Neural progenitor cell (in vitro differentiated cells): ENCODE measurements around the gene TBCCD1. TPM values are rescaled to one million over a fixed set of nuclear protein-coding genes. Genes with fewer than 3 reads are reported as not detected.
"Not testable (repeated sequence)": the region's sequence is repeated elsewhere in the genome, so short reads cannot be mapped to it uniquely, and the experiment has no call there.

Experiments used
- DNase-seq: peaks from one replicate; pipeline ENCODE4 v3.0.0-alpha.2; 2016; ENCODE audit warnings: low spot score
- H2AFZ ChIP-seq: fragments of 200-600 bp; sonication (generic); replicated peaks from 2 replicates; pipeline ENCODE4 v1.6.1; 2016; ENCODE audit warnings: antibody characterized with exemption
- H3F3A ChIP-seq: fragments of 200-600 bp; sonication (generic); 2 replicates; pipeline ENCODE4 v1.6.1; 2016; ENCODE audit warnings: antibody characterized with exemption, low read depth
- H3K27ac ChIP-seq: fragments of 200-600 bp; sonication (generic); 2 replicates; pipeline ENCODE4 v1.5.1; 2016; ENCODE audit warnings: mild to moderate bottlenecking
- H3K27me3 ChIP-seq: fragments of 200-600 bp; sonication (generic); 2 replicates; pipeline ENCODE4 v1.6.1; 2016; ENCODE audit warnings: mild to moderate bottlenecking, moderate library complexity
- H3K36me3 ChIP-seq: fragments of 200-600 bp; sonication (generic); 2 replicates; pipeline ENCODE4 v1.5.1; 2016
- H3K4me1 ChIP-seq: fragments of 200-600 bp; sonication (generic); 2 replicates; pipeline ENCODE4 v1.6.1; 2016; ENCODE audit warnings: mixed run types
- H3K4me2 ChIP-seq: fragments of 200-600 bp; sonication (generic); 2 replicates; pipeline ENCODE4 v1.6.1; 2016
- H3K4me3 ChIP-seq: fragments of 200-600 bp; sonication (generic); 2 replicates; pipeline ENCODE4 v1.5.1; 2016
- H3K79me2 ChIP-seq: fragments of 200-600 bp; sonication (generic); 2 replicates; pipeline ENCODE4 v1.6.1; 2016; ENCODE audit warnings: low read depth
- H3K9ac ChIP-seq: fragments of 200-600 bp; sonication (generic); 2 replicates; pipeline ENCODE4 v1.6.1; 2016
- H3K9me3 ChIP-seq: fragments of 200-600 bp; sonication (generic); 2 replicates; pipeline ENCODE4 v1.5.1; 2016; ENCODE audit warnings: low read depth
- H4K20me1 ChIP-seq: fragments of 200-600 bp; sonication (generic); 2 replicates; pipeline ENCODE4 v1.6.1; 2016; ENCODE audit warnings: low read depth
- H3K27ac Mint-ChIP-seq: 3 replicates; pipeline ENCODE4 v1.8.0; 2021; ENCODE audit warnings: mixed read lengths
- H3K27me3 Mint-ChIP-seq: 2 replicates; pipeline ENCODE4 v1.8.0; 2022; ENCODE audit warnings: low read depth, mild to moderate bottlenecking, inconsistent platforms, moderate library complexity, mixed read lengths; ENCODE audit not compliant: insufficient read depth
- H3K36me3 Mint-ChIP-seq: 3 replicates; pipeline ENCODE4 v1.8.0; 2021; ENCODE audit warnings: mixed read lengths
- H3K4me1 Mint-ChIP-seq: 3 replicates; pipeline ENCODE4 v1.8.0; 2021; ENCODE audit warnings: mixed read lengths
- H3K4me3 Mint-ChIP-seq: 3 replicates; pipeline ENCODE4 v1.8.0; 2021; ENCODE audit warnings: mild to moderate bottlenecking, moderate library complexity, mixed read lengths
- H3K9me3 Mint-ChIP-seq: 3 replicates; pipeline ENCODE4 v1.8.0; 2020; ENCODE audit warnings: mixed read lengths
- CTCF ChIP-seq: fragments of 200-600 bp; sonication (generic); IDR thresholded peaks from 2 replicates; pipeline ENCODE4 v1.5.1; 2017; ENCODE audit warnings: antibody characterized with exemption, mild to moderate bottlenecking
- EZH2 ChIP-seq: fragments of 200-600 bp; sonication (generic); IDR thresholded peaks from 2 replicates; pipeline ENCODE4 v1.6.1; 2017; ENCODE audit warnings: antibody characterized with exemption, mild to moderate bottlenecking, moderate library complexity
- EZH2phosphoT487 ChIP-seq: fragments of 200-600 bp; sonication (generic); IDR thresholded peaks from 2 replicates; pipeline ENCODE4 v1.6.1; 2017; ENCODE audit warnings: antibody characterized with exemption
- total RNA-seq: library from RNA; depleted of rRNA; stranded (reverse); fragments of >200 nt; gene quantifications from 2 replicates; pipeline ENCODE4 v1.2.3, GENCODE V29; 2015; ENCODE audit warnings: low replicate concordance

The TBCCD1 gene
- total RNA-seq, 1 donor from 2014 or later = 21.1 TPM

- no peak for TF ChIP-seq EZH2phosphoT487
- TF ChIP-seq EZH2 = no peak
- TF ChIP-seq CTCF = no peak
- Histone ChIP-seq H3K27me3 (no peaks in the 10 kb centered on the region), H3K79me2 (no peaks in the 10 kb centered on the region), H3F3A (peaks cover 16% of the 10 kb centered on the region), H3K4me2 (no peak overlapping the region), H3K4me1 (peaks cover 30% of the 10 kb centered on the region), H3K27ac (no peak overlapping the region), H3K9ac (no peak overlapping the region), H4K20me1 (no peaks in the 10 kb centered on the region), H3K4me3 (no peak overlapping the region), H2AFZ (no peak overlapping the region), H3K36me3 (no peaks in the 10 kb centered on the region), H3K9me3 (no peaks in the 10 kb centered on the region)
- Mint-ChIP-seq H3K36me3 (no peaks in the 10 kb centered on the region), H3K4me1 (peaks cover 60% of the 10 kb centered on the region), H3K27me3 (peaks cover 19% of the 10 kb centered on the region), H3K9me3 (peaks cover 4% of the 10 kb centered on the region), H3K4me3 (no peak overlapping the region), H3K27ac (no peak overlapping the region)
- no peak for DNase-seq
Observed at GRCh38 chr3:186506191-186506739, 60.9 kb downstream of the TBCCD1 start.

GRCh38 chr3:186502966-186503712 is 64.0 kb downstream of the TBCCD1 start:
- H3K36me3 Mint-ChIP-seq = peaks cover 2% of the 10 kb centered on the region
- H3K27me3 Mint-ChIP-seq = peaks cover 22% of the 10 kb centered on the region
- no peak for TF ChIP-seq CTCF
- TF ChIP-seq EZH2 = no peak
- no peak for TF ChIP-seq EZH2phosphoT487
- no peak for DNase-seq
- Histone ChIP-seq H3K9ac (no peak overlapping the region), H4K20me1 (no peaks in the 10 kb centered on the region), H3F3A (peaks cover 16% of the 10 kb centered on the region), H2AFZ (peak overlapping the region; percentile 96), H3K4me1 (peaks cover 26% of the 10 kb centered on the region), H3K79me2 (no peaks in the 10 kb centered on the region), H3K9me3 (no peaks in the 10 kb centered on the region), H3K27me3 (no peaks in the 10 kb centered on the region), H3K36me3 (no peaks in the 10 kb centered on the region), H3K27ac (no peak overlapping the region), H3K4me3 (no peak overlapping the region), H3K4me2 (peak overlapping the region; percentile 47)
- peak overlapping the region; percentile 40 for H3K27ac Mint-ChIP-seq
- H3K4me3 Mint-ChIP-seq = no peak overlapping the region
- H3K4me1 Mint-ChIP-seq = peaks cover 36% of the 10 kb centered on the region
- peaks cover 34% of the 10 kb centered on the region for H3K9me3 Mint-ChIP-seq

- Histone ChIP-seq H3K4me2 (peak overlapping the region; percentile 47), H3K27ac (no peak overlapping the region), H3K4me1 (peaks cover 26% of the 10 kb centered on the region), H2AFZ (peak overlapping the region; percentile 96), H3K27me3 (no peaks in the 10 kb centered on the region), H3K9me3 (no peaks in the 10 kb centered on the region), H3K79me2 (no peaks in the 10 kb centered on the region), H4K20me1 (no peaks in the 10 kb centered on the region), H3K9ac (no peak overlapping the region), H3K4me3 (no peak overlapping the region), H3F3A (peaks cover 16% of the 10 kb centered on the region), H3K36me3 (no peaks in the 10 kb centered on the region)
- no peak overlapping the region for H3K4me3 Mint-ChIP-seq
- peaks cover 35% of the 10 kb centered on the region for H3K9me3 Mint-ChIP-seq
- DNase-seq = peak; percentile 23
- peaks cover 2% of the 10 kb centered on the region for H3K36me3 Mint-ChIP-seq
- H3K4me1 Mint-ChIP-seq = peaks cover 36% of the 10 kb centered on the region
- peak overlapping the region; percentile 27 for H3K27ac Mint-ChIP-seq
- H3K27me3 Mint-ChIP-seq = peaks cover 24% of the 10 kb centered on the region
- no peak for TF ChIP-seq EZH2phosphoT487
- no peak for TF ChIP-seq EZH2
- no peak for TF ChIP-seq CTCF
Observed at GRCh38 chr3:186502138-186502948, 64.8 kb downstream of the TBCCD1 start.

GRCh38 chr3:186499949-186500348 is 67.2 kb downstream of the TBCCD1 start:
- Histone ChIP-seq H3F3A (peaks cover 16% of the 10 kb centered on the region), H3K4me1 (peaks cover 37% of the 10 kb centered on the region)
- Mint-ChIP-seq H3K9me3 (peaks cover 35% of the 10 kb centered on the region), H3K27me3 (peaks cover 15% of the 10 kb centered on the region), H3K27ac (peak overlapping the region; percentile 14), H3K4me1 (peaks cover 42% of the 10 kb centered on the region)
- H3K4me2 ChIP-seq, H3K36me3 ChIP-seq, H3K79me2 ChIP-seq, H2AFZ ChIP-seq, H3K4me3 ChIP-seq, H3K36me3 Mint-ChIP-seq, H3K27ac ChIP-seq, H3K27me3 ChIP-seq, H3K9ac ChIP-seq, H3K4me3 Mint-ChIP-seq, H3K9me3 ChIP-seq, H4K20me1 ChIP-seq, DNase-seq: not testable (repeated sequence)

- H3K27me3 ChIP-seq, H3K9ac ChIP-seq, H3K9me3 ChIP-seq, H3K27ac Mint-ChIP-seq, DNase-seq, H3K27ac ChIP-seq, H3F3A ChIP-seq, H3K4me2 ChIP-seq, H3K79me2 ChIP-seq, H4K20me1 ChIP-seq, H3K36me3 Mint-ChIP-seq, H3K4me3 ChIP-seq, H3K4me3 Mint-ChIP-seq, H2AFZ ChIP-seq, H3K36me3 ChIP-seq: not testable (repeated sequence)
- H3K4me1 ChIP-seq = peaks cover 26% of the 10 kb centered on the region
- Mint-ChIP-seq H3K27me3 (peaks cover 12% of the 10 kb centered on the region), H3K9me3 (peaks cover 35% of the 10 kb centered on the region), H3K4me1 (peaks cover 45% of the 10 kb centered on the region)
Observed at GRCh38 chr3:186498022-186498421, 69.1 kb downstream of the TBCCD1 start.
